Adrenal gland (tissue), 12 donors: ENCODE measurements around the gene FAM98B. TPM values are rescaled to one million over a fixed set of nuclear protein-coding genes. Genes with fewer than 3 reads are reported as not detected.

Experiments used
- DNase-seq, 7 donors: peaks; one replicate each; pipeline ENCODE4 v3.0.0-alpha.2; 2019 to 2020
- H3K27ac ChIP-seq, 5 donors: fragments of 200-600 bp; sonication (generic) in 4 of 5; 1 replicate in 3 of 5; 2 replicates in 2 of 5; pipeline versions ENCODE4 v1.5.1 to v1.8.0; 2016 to 2020; ENCODE audit warnings: mild to moderate bottlenecking in 1 of 5
- H3K27me3 ChIP-seq: fragments of 200-600 bp; 2 replicates; pipeline ENCODE4 v1.8.0; 2021
- H3K36me3 ChIP-seq, 2 donors: fragments of 200-600 bp; replicated peaks in 1 of 2; 1 replicate in 1 of 2; 2 replicates in 1 of 2; pipeline versions ENCODE4 v1.5.1 to v1.8.0; 2018 to 2022
- H3K4me1 ChIP-seq, 2 donors: fragments of 200-600 bp; replicated peaks in 1 of 2; 1 replicate in 1 of 2; 2 replicates in 1 of 2; pipeline versions ENCODE4 v1.5.1 to v1.8.0; 2018 to 2021
- H3K4me3 ChIP-seq, 4 donors: fragments of 200-600 bp; sonication (generic) in 3 of 4; one replicate each; pipeline ENCODE4 v1.5.1; 2016 to 2018
- H3K9me3 ChIP-seq, 3 donors: fragments of 200-600 bp; sonication (generic) in 1 of 3; replicated peaks in 1 of 3; 1 replicate in 2 of 3; 2 replicates in 1 of 3; pipeline versions ENCODE4 v1.5.1 to v1.8.0; 2016 to 2021
- POLR2A ChIP-seq, 2 donors: fragments of 450-650 bp; IDR thresholded peaks; one replicate each; pipeline ENCODE4 v1.6.1; 2017; ENCODE audit warnings: antibody characterized with exemption in 2 of 2, mild to moderate bottlenecking in 2 of 2, moderate library complexity in 1 of 2
- WGBS, 4 donors: extraction: QIAGEN DNeasy Blood & Tissue Kit in 2 of 4; methylation state at CpG; one replicate each; pipeline versions ENCODE4 v1.1.5 to v1.1.7; 2013 to 2017; 5-methylcytosine and 5-hydroxymethylcytosine counted together
- intact Hi-C, 2 donors: fragments of 100-400 bp; cut with DNase I; formaldehyde crosslinking; loops; one replicate each; pipeline versions ENCODE4 v1.14.1 to v1.15.0; 2022 to 2023
- polyA plus RNA-seq, 3 donors: library from polyadenylated mRNA; stranded (reverse); fragments of 200-250 nt in 2 of 3; fragments of 350-450 nt in 1 of 3; fragmentation: Illumina TruSeq in 1 of 3; extraction: RNeasy Lipid Tissue Mini Kit (QIAGEN cat#74804) in 1 of 3; gene quantifications; one replicate each; pipeline ENCODE4 v1.2.3, GENCODE V29; 2013 to 2014
- total RNA-seq, 9 donors: library from RNA; depleted of rRNA in 4 of 9; stranded (reverse); fragments of >200 nt in 4 of 9; fragments of 120-200 nt in 1 of 9; fragmentation: NEBNext Ultra II Directional in 1 of 9; extraction: Animal tissue kit (Norgen Biotek cat#: 25700) in 1 of 9; gene quantifications; one replicate each; pipeline versions ENCODE4 v1.1.0 to v1.2.4, GENCODE V29; 2013 to 2023
- TF ChIP-seq, protein P1 (sequence below), 6 experiments: fragments of 450-650 bp in 4 of 6; fragments of 200-600 bp in 2 of 6; sonication (generic) in 1 of 6; IDR thresholded peaks; 1 replicate in 5 of 6; 2 replicates in 1 of 6; pipeline versions ENCODE4 v1.5.1 to v1.8.0; 2016 to 2021; ENCODE audit warnings: antibody characterized with exemption in 6 of 6, mild to moderate bottlenecking in 2 of 6, moderate library complexity in 1 of 6
- donor health status: healthy with polysubstance abuse.
- donor health status: Bipolar disorder and iron deficiency.
- donor health status: DM: yes; HTN: yes; CAD: no.
- donor health status: DM: no; HTN: no; CAD: no.
- donor health status: DM: no; HTN: no; CAD: no.
- donor health status: DM: yes; HTN: yes; CAD: no.

FAM98B gene
- total and polyA plus RNA-seq, 12 donors: 3.0 to 30.1 (median 12.3) TPM

DNA sequence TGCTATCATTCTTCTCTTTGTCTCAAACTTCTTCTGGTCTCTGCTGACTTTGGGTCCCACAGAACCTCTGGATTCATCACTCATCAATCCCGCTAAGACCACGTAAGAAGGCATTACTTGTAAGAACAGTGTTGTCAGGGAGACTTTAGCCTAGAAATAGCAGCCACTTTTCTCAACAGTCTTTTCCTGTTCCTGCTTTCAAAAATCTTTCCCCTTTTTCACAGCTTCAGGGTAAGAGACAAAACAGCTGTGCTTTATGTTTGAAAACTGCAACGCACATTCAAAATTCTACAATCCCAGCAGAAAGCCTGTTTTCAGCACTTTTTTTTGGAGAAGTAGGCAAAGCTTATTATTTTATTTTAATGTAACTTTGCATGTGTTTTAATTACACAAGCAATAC is 42.0 kb upstream of the FAM98B start:
- intact Hi-C loops: loop anchor here in 1 of 2 donors (10.0 kb wide), 1 partner anchor 417 kb away; no protein-coding TSS in a partner anchor
- TF ChIP-seq, protein P1, sequence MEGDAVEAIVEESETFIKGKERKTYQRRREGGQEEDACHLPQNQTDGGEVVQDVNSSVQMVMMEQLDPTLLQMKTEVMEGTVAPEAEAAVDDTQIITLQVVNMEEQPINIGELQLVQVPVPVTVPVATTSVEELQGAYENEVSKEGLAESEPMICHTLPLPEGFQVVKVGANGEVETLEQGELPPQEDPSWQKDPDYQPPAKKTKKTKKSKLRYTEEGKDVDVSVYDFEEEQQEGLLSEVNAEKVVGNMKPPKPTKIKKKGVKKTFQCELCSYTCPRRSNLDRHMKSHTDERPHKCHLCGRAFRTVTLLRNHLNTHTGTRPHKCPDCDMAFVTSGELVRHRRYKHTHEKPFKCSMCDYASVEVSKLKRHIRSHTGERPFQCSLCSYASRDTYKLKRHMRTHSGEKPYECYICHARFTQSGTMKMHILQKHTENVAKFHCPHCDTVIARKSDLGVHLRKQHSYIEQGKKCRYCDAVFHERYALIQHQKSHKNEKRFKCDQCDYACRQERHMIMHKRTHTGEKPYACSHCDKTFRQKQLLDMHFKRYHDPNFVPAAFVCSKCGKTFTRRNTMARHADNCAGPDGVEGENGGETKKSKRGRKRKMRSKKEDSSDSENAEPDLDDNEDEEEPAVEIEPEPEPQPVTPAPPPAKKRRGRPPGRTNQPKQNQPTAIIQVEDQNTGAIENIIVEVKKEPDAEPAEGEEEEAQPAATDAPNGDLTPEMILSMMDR (IDR thresholded peaks at IDR 0.05): no peak
- no peak for TF ChIP-seq POLR2A (IDR thresholded peaks at IDR 0.05)
- WGBS, 4 donors: 37 to 60% (median 45%) methylated on average over 3 of the region's 3 CpGs
- no peaks in the 10 kb centered on the region for H3K36me3 ChIP-seq
- H3K27me3 ChIP-seq: peaks cover 10% of the 10 kb centered on the region
- no peaks in the 10 kb centered on the region for H3K9me3 ChIP-seq
- H3K27ac ChIP-seq: peak overlapping the region in 2 of 5 donors; percentile 15 to 65
- H3K4me1 ChIP-seq: no peaks in the 10 kb centered on the region
- H3K4me3 ChIP-seq: no peak overlapping the region
- no peak for DNase-seq

DNA sequence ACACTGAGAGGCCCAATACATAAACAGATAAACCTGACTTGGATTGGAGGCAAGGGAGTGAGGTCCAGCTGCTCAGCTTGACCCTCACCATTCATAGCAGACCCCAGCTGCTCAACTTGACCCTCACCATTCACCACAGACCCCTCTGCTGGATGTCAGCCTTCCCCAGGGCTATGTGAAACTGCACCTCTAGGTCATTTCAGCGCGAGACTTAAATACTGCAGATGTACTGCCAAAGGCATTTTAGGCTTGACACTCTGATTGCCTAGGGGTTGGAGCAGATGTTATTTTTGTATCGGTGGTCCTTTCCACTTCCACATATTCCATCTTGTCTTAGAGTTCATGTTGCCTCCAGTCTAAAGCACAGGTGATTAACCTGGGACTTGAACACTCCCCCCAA is 41.5 kb upstream of the FAM98B start:
- peaks cover 10% of the 10 kb centered on the region for H3K27me3 ChIP-seq
- H3K4me3 ChIP-seq: no peak overlapping the region
- TF ChIP-seq, protein P1 (IDR thresholded peaks at IDR 0.05): no peak
- no peak for TF ChIP-seq POLR2A (IDR thresholded peaks at IDR 0.05)
- 27 to 53% (median 42%) methylated on average over 3 of the region's 3 CpGs for WGBS, 4 donors
- peak overlapping the region in 3 of 5 donors; percentile 17 to 80 (median 28) for H3K27ac ChIP-seq
- no peak for DNase-seq
- no peaks in the 10 kb centered on the region for H3K9me3 ChIP-seq
- intact Hi-C loops: loop anchor here in 1 of 2 donors (10.0 kb wide), 1 partner anchor 418 kb away; no protein-coding TSS in a partner anchor
- no peaks in the 10 kb centered on the region for H3K4me1 ChIP-seq
- no peaks in the 10 kb centered on the region for H3K36me3 ChIP-seq

- intact Hi-C loops: loop anchor here in 1 of 2 donors (10.0 kb wide), 1 partner anchor 420 kb away; no protein-coding TSS in a partner anchor
- peaks cover 10% of the 10 kb centered on the region for H3K27me3 ChIP-seq
- H3K4me3 ChIP-seq: no peak overlapping the region
- no peaks in the 10 kb centered on the region for H3K9me3 ChIP-seq
- no peak for TF ChIP-seq POLR2A (IDR thresholded peaks at IDR 0.05)
- TF ChIP-seq, protein P1 (IDR thresholded peaks at IDR 0.05): peak; percentile 27 to 58 (median 48)
- DNase-seq: peak; percentile 33 to 60 (median 52)
- H3K36me3 ChIP-seq: no peaks in the 10 kb centered on the region
- H3K4me1 ChIP-seq: no peaks in the 10 kb centered on the region
- no peak overlapping the region for H3K27ac ChIP-seq
Observed at GRCh38 chr15:38414357-38414756, 39.6 kb upstream of the FAM98B start.

- Histone ChIP-seq H3K27ac (no peak overlapping the region), H3K27me3 (peaks cover 7% of the 10 kb centered on the region), H3K9me3 (no peaks in the 10 kb centered on the region), H3K4me3 (no peak overlapping the region), H3K36me3 (no peaks in the 10 kb centered on the region), H3K4me1 (no peaks in the 10 kb centered on the region)
- TF ChIP-seq, protein P1 (IDR thresholded peaks at IDR 0.05): no peak
- TF ChIP-seq POLR2A (IDR thresholded peaks at IDR 0.05): no peak
- DNase-seq: no peak
- intact Hi-C loops: no loop called here
- WGBS, 4 donors: 65 to 84% (median 71%) methylated on average over 3 to 4 of the region's 4 CpGs
Observed at GRCh38 chr15:38421069-38421690, 32.7 kb upstream of the FAM98B start.
